Fibroblast of mammary gland (primary cell): Measurements from ENCODE around the gene AHCYL1.

Experiments
- DNase-seq: peaks from one replicate; pipeline ENCODE4 v3.0.0-alpha.2; 2010; ENCODE audit warnings: low read depth
- H3K4me3 ChIP-seq: 2 replicates; pipeline ENCODE4 v1.5.1; 2011; ENCODE audit warnings: low read depth, mild to moderate bottlenecking, low read length, moderate library complexity; ENCODE audit not compliant: control insufficient read depth
- TF ChIP-seq, protein P1 (sequence below): conservative IDR thresholded peaks from 2 replicates; pipeline ENCODE4 v1.5.1; 2011; ENCODE audit warnings: low read depth, low read length, inconsistent platforms; ENCODE audit not compliant: control insufficient read depth, insufficient read depth

The AHCYL1 gene

DNA sequence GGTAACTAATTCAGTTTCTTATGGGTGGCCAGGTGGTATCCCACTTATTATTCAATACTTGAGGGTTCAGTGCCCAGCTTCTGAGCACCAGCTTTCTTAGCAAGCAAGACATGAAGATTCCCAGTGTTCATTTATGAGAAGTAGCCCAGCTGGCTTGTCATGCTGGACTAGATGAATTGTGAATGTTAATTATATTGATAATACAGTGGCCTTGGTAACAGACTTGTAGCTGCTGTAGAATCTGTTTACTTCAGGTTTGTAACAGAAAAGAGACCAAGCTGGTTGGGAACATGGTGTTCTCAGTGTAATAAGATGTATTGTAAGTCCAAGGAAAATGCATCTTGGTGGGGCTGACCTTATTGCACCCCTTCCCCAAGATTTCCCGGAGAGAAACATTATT is 10.1 kb downstream of the AHCYL1 start:
- H3K4me3 ChIP-seq: no peak overlapping the region
- DNase-seq: no peak
- TF ChIP-seq, protein P1, sequence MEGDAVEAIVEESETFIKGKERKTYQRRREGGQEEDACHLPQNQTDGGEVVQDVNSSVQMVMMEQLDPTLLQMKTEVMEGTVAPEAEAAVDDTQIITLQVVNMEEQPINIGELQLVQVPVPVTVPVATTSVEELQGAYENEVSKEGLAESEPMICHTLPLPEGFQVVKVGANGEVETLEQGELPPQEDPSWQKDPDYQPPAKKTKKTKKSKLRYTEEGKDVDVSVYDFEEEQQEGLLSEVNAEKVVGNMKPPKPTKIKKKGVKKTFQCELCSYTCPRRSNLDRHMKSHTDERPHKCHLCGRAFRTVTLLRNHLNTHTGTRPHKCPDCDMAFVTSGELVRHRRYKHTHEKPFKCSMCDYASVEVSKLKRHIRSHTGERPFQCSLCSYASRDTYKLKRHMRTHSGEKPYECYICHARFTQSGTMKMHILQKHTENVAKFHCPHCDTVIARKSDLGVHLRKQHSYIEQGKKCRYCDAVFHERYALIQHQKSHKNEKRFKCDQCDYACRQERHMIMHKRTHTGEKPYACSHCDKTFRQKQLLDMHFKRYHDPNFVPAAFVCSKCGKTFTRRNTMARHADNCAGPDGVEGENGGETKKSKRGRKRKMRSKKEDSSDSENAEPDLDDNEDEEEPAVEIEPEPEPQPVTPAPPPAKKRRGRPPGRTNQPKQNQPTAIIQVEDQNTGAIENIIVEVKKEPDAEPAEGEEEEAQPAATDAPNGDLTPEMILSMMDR: no peak

DNA sequence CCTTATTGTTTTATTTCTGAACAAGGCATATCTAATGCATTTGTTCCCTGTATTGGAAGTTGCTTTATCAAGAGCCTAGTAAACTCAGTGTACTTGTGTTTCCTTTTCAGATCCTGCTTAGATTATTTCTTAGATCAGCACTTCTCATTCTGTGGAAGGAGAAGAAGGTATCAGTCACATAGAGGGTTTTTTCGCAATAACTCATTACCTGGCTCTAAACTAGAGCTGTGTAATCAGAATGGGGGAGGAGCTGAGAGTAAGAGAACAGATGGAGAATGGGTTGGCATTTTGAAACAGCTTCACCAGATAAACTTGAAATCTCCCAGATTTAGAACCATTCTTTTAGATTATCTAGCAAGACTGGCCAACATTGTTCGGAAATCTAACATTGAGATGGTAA is 11.0 kb downstream of the AHCYL1 start:
- TF ChIP-seq, protein P1: no peak
- DNase-seq: no peak
- H3K4me3 ChIP-seq: no peak overlapping the region

DNA sequence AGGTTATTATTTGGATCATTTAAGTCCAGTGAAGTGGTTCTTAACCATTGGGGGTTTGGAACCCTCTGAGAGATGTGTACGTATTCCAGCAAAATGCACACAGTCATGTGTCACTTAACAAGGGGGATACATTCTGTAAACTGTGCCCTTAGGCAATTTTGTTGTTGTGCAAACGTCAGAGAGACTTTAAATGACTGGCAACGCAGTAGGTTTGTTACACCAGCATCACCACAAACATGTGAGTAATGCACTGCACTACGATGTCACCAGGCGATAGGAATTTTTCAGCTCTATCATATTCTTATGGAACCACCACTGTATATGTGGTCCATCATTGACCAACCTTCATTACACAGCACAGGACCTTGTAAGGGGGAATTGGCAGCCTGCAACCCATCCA is 11.9 kb downstream of the AHCYL1 start:
- TF ChIP-seq, protein P1: no peak
- peak; percentile 68 for DNase-seq

DNA sequence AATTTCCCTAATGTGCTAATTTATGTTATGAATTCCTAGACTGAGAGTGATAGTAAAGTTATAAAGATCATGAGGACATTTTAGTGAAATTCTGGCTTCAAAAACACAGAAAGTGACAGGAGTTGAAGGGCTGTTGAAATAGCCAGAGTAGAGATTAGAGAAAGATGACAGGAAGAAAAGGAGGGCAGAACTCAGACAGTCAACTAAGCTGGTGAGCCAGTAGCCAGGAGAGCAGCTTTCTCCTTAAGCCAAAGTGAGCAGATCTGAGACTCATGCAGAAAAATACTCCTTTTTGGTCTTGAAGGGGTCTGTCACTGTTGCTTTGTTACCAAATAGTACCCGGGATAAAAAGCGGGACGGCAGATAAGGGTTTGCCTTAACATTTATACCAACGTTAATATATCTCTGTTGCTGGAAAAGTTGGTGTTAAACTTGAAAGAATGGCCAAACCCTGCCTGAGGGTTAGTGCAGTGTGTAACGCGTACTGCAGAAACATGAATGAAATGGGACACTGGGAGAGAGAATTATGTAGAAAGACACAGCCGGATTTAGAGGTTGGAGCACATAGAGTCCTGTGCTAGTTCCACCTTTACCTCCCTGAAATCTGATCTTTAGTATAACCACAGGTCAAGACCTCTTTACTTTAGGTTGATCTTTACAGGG is 12.8 kb downstream of the AHCYL1 start:
- TF ChIP-seq, protein P1: no peak
- H3K4me3 ChIP-seq: no peak overlapping the region
- no peak for DNase-seq

More for the DNA sequence above, 11.9 kb downstream of the AHCYL1 start:
- H3K4me3 ChIP-seq: no peak overlapping the region

DNA sequence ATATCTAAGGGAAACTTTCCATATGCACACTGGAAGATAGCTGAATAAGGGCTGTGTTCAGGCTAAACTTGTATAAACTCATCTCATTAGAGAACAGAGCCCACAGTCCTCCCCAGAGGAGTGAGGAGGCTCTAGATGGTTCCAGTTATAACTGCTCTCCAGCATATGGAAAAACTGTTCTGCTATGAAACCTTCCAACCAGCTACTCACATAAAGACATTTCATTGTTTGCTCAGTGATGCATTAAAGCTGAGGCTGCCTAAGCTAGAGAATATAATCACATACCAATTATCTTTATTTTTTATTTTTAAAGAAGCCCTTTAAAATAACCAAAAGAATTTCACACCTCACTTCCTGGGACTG is 13.3 kb downstream of the AHCYL1 start:
- TF ChIP-seq, protein P1: no peak
- no peak for DNase-seq
- no peak overlapping the region for H3K4me3 ChIP-seq

DNA sequence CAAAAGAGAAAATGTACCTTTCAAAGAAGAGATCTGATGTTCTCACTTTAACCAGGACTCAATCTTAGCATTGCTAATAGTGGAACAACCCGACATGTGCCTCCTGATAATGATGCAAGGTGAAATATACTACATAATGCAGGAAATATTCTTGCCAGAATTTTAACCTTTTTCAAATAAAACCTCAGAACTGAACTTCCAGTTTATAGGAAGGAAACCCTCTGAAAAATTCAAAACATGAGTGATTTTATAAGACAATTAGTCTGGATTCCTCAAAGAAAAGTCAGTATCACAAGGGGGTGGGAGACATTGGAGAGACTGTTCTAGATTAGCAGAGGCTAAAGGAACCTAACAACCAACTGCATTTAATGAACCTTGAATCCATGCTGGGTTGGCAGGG is 18.1 kb downstream of the AHCYL1 start:
- no peak for DNase-seq
- TF ChIP-seq, protein P1: no peak
- no peak overlapping the region for H3K4me3 ChIP-seq

DNA sequence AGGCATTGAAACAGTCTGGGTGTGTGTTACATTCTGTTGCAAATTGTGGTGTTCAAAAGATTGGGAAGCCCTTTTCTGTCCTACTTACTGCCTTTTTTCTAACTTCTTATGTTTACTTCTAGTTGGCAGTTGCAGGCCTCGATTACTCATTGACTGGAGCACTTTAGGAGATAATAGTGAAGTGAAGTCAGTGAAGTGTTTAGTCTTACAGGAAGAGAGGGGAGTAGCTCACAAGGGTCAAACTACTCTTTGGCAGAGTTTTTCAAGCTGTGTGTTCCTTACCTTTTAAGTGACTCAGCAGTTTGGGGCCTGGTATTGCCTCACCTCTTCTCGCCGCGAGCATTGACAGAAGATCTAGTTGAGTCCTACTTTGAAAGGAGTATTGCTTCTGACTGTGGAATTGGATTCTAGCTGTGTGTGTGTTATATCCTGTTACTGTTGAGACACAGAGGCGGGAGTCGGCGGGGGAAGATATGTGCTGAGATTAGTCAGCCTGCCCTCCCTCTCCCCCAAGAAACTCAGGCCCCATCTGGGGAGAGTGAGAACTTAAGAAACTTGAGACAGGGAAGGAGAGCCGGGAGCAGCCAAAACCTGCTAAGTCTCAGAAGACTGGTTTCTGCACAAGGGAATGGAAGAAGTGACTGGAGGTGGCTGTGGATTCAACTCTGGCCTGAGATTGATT is 19.3 kb downstream of the AHCYL1 start:
- TF ChIP-seq, protein P1: no peak
- peak; percentile 98 for DNase-seq
- H3K4me3 ChIP-seq: peak overlapping the region; percentile 25
